ENCODE results near the gene PET117. TPM values are rescaled to one million over a fixed set of nuclear protein-coding genes. Genes with fewer than 3 reads are reported as not detected.
"Not testable (repeated sequence)": the region's sequence is repeated elsewhere in the genome, so short reads cannot be mapped to it uniquely, and the experiment has no call there.

The PET117 gene
- total and polyA plus RNA-seq, 4 donors = 8.9 to 13.5 (median 12.0) TPM

DNA sequence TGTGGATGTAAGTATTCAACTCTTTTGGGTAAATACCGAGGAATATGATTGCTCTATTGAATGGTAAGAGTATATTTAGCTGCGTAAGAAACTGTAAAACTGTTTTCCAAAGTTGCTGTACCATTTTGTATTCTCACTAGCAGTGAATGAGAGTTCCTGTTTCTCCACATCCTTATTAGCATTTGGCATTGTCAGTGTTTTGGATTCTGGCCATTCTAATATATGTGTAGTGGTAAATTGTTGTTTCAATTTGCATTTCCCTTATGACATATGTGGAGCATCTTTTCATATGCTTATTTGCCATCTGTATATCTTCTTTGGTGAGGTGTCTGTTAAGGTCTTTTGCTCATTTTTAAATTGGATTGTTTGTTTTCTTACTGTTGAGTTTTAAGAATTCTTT lies 29.3 kb upstream of the PET117 start:
- Histone ChIP-seq H3K4me3 (no peak overlapping the region), H3K4me1 (ENCODE audit: control insufficient read depth in 5 of 5, insufficient read depth in 5 of 5, low read length in 5 of 5) (no peaks in the 10 kb centered on the region), H3K36me3 (ENCODE audit: control insufficient read depth in 4 of 4, insufficient read depth in 4 of 4, low read length in 4 of 4) (no peaks in the 10 kb centered on the region), H3K27me3 (ENCODE audit: control insufficient read depth in 3 of 3, insufficient read depth in 3 of 3, low read length in 2 of 3) (no peaks in the 10 kb centered on the region), H3K9me3 (ENCODE audit: control insufficient read depth in 4 of 4, insufficient read depth in 3 of 4, low read length in 3 of 4) (peaks cover 0 to 1% (median 0%) of the 10 kb centered on the region in 4 donors), H3K27ac (ENCODE audit: low read depth in 1 of 2, low read length in 1 of 2) (no peak overlapping the region), H3K9ac (ENCODE audit: insufficient read depth in 1 of 2, low read length in 2 of 2) (no peak overlapping the region)
- WGBS, 2 donors = 85 to 89% methylated on average over 2 of the region's 2 CpGs
- ATAC-seq (ENCODE audit: insufficient read depth, low FRiP score) (no peak), DNase-seq (no peak)
- TF ChIP-seq, protein P1, sequence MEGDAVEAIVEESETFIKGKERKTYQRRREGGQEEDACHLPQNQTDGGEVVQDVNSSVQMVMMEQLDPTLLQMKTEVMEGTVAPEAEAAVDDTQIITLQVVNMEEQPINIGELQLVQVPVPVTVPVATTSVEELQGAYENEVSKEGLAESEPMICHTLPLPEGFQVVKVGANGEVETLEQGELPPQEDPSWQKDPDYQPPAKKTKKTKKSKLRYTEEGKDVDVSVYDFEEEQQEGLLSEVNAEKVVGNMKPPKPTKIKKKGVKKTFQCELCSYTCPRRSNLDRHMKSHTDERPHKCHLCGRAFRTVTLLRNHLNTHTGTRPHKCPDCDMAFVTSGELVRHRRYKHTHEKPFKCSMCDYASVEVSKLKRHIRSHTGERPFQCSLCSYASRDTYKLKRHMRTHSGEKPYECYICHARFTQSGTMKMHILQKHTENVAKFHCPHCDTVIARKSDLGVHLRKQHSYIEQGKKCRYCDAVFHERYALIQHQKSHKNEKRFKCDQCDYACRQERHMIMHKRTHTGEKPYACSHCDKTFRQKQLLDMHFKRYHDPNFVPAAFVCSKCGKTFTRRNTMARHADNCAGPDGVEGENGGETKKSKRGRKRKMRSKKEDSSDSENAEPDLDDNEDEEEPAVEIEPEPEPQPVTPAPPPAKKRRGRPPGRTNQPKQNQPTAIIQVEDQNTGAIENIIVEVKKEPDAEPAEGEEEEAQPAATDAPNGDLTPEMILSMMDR (IDR thresholded peaks at IDR 0.05; ENCODE audit: control extremely low read depth, extremely low read depth) = no peak

DNA sequence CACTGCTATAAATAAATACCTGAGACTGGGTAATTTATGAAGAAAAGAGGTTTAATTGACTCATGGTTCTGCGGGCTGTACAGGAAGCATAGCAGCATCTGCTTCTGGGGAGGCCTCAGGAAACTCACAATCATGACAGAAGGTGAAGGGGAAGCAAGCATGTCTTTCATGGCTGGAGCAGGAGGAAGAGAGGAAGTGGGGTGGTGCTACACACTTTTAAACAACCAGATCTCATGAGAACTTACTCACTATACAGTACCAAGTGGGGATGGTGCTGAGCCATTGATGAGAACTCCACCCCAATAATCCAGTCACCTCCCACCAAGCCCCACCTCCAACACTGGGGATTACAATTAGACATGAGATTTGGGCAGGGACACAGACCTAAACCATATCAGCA lies 9.1 kb upstream of the PET117 start:
- not testable (repeated sequence) for H3K36me3 ChIP-seq (ENCODE audit: control insufficient read depth in 4 of 4, insufficient read depth in 4 of 4, low read length in 4 of 4); H3K4me1 ChIP-seq (ENCODE audit: control insufficient read depth in 5 of 5, insufficient read depth in 5 of 5, low read length in 5 of 5); ATAC-seq (ENCODE audit: insufficient read depth, low FRiP score); H3K9ac ChIP-seq (ENCODE audit: insufficient read depth in 1 of 2, low read length in 2 of 2); H3K9me3 ChIP-seq (ENCODE audit: control insufficient read depth in 4 of 4, insufficient read depth in 3 of 4, low read length in 3 of 4); H3K27ac ChIP-seq (ENCODE audit: low read depth in 1 of 2, low read length in 1 of 2); DNase-seq; H3K4me3 ChIP-seq; H3K27me3 ChIP-seq (ENCODE audit: control insufficient read depth in 3 of 3, insufficient read depth in 3 of 3, low read length in 2 of 3)
- 17 to 47% methylated on average over 1 of the region's 1 CpG for WGBS, 2 donors

DNA sequence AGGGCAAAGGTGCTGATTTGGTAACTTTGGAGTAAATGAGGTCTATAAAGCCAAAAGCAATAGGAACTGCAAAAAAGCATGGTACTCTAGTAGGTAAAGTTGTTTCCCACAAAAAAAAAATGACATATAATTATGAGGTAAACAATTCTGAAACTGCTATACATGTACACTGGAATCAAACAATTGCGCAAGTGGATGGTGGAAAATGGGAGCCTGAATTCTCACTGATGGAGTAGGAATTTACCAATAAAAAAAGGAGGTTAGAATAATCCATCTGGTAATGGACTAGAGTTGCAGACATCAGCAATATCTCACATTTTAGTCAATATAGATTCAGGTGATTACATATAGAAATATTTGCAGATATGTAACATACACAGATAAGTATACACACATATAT lies 5.0 kb upstream of the PET117 start:
- Histone ChIP-seq H3K27me3 (ENCODE audit: control insufficient read depth in 3 of 3, insufficient read depth in 3 of 3, low read length in 2 of 3) (no peaks in the 10 kb centered on the region), H3K4me3 (no peak overlapping the region), H3K4me1 (ENCODE audit: control insufficient read depth in 5 of 5, insufficient read depth in 5 of 5, low read length in 5 of 5) (peaks cover 0 to 9% (median 0%) of the 10 kb centered on the region in 5 donors), H3K36me3 (ENCODE audit: control insufficient read depth in 4 of 4, insufficient read depth in 4 of 4, low read length in 4 of 4) (no peaks in the 10 kb centered on the region), H3K9me3 (ENCODE audit: control insufficient read depth in 4 of 4, insufficient read depth in 3 of 4, low read length in 3 of 4) (no peaks in the 10 kb centered on the region), H3K9ac (ENCODE audit: insufficient read depth in 1 of 2, low read length in 2 of 2) (no peak overlapping the region), H3K27ac (ENCODE audit: low read depth in 1 of 2, low read length in 1 of 2) (no peak overlapping the region)
- TF ChIP-seq, protein P1 (IDR thresholded peaks at IDR 0.05; ENCODE audit: control extremely low read depth, extremely low read depth) = no peak
- no peak for ATAC-seq (ENCODE audit: insufficient read depth, low FRiP score)
- WGBS, 2 donors = 98 to 100% methylated on average over 1 of the region's 1 CpG
- no peak for DNase-seq

DNA sequence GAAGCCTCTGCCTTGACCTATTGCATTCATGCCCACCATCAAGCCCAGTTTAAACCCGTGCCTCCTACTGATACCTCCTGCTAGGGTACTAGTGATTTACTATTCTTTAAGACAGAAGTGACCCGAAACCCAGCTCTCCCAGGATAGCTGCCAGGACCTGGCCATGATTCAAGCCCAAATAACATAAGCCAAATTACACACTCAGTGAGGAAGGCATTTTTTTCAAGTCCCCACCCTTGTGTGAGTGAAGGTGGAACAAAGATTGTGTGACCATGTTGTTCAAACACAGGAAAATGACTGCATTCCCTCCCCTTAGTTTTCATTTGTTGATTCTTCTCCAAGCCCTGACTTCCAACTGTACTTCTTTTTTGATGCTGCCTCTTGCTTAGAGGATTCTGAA lies 3.7 kb upstream of the PET117 start:
- WGBS, 2 donors = 35 to 74% methylated on average over 2 of the region's 2 CpGs
- H3K9ac ChIP-seq (ENCODE audit: insufficient read depth in 1 of 2, low read length in 2 of 2) = peak overlapping the region in 1 of 2 donors; percentile 19
- no peaks in the 10 kb centered on the region for H3K27me3 ChIP-seq (ENCODE audit: control insufficient read depth in 3 of 3, insufficient read depth in 3 of 3, low read length in 2 of 3)
- H3K4me3 ChIP-seq = no peak overlapping the region
- peak in 2 of 3 donors; percentile 3 to 37 for DNase-seq
- TF ChIP-seq, protein P1 (IDR thresholded peaks at IDR 0.05; ENCODE audit: control extremely low read depth, extremely low read depth) = no peak
- H3K4me1 ChIP-seq (ENCODE audit: control insufficient read depth in 5 of 5, insufficient read depth in 5 of 5, low read length in 5 of 5) = peaks cover 0 to 15% (median 2%) of the 10 kb centered on the region in 5 donors
- ATAC-seq (ENCODE audit: insufficient read depth, low FRiP score) = no peak
- H3K36me3 ChIP-seq (ENCODE audit: control insufficient read depth in 4 of 4, insufficient read depth in 4 of 4, low read length in 4 of 4) = no peaks in the 10 kb centered on the region
- peak overlapping the region in 1 of 2 donors; percentile 16 for H3K27ac ChIP-seq (ENCODE audit: low read depth in 1 of 2, low read length in 1 of 2)
- no peaks in the 10 kb centered on the region for H3K9me3 ChIP-seq (ENCODE audit: control insufficient read depth in 4 of 4, insufficient read depth in 3 of 4, low read length in 3 of 4)

Data from lung (tissue), 12 donors.